Measurements from ENCODE around the gene RAB11FIP4. TPM values are rescaled to one million over a fixed set of nuclear protein-coding genes. Genes with fewer than 3 reads are reported as not detected.
"Not testable (repeated sequence)": the region's sequence is repeated elsewhere in the genome, so short reads cannot be mapped to it uniquely, and the experiment has no call there.

RAB11FIP4 gene
- total RNA-seq, 1 donor = under 0.01 TPM

DNA sequence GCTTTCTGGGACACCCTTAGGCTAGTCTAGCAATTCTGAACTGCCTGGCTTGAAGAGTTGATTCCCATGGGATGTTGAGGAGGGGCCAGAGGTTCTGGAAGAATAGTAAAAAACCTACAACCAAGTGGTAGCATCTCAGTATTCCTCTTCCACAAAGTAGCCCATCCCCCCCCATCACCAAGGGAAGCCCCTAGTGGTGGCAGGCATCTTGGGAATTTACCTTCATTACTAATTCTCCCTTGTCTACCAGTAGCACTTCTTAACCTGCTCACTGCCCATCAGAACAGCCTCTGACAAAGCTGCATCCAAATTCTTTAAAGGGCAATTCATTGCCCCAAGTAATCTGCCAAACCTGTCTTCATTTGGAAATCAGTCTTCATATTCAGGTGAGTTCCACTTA is 12.8 kb upstream of the RAB11FIP4 start:
- TF ChIP-seq, protein P1, sequence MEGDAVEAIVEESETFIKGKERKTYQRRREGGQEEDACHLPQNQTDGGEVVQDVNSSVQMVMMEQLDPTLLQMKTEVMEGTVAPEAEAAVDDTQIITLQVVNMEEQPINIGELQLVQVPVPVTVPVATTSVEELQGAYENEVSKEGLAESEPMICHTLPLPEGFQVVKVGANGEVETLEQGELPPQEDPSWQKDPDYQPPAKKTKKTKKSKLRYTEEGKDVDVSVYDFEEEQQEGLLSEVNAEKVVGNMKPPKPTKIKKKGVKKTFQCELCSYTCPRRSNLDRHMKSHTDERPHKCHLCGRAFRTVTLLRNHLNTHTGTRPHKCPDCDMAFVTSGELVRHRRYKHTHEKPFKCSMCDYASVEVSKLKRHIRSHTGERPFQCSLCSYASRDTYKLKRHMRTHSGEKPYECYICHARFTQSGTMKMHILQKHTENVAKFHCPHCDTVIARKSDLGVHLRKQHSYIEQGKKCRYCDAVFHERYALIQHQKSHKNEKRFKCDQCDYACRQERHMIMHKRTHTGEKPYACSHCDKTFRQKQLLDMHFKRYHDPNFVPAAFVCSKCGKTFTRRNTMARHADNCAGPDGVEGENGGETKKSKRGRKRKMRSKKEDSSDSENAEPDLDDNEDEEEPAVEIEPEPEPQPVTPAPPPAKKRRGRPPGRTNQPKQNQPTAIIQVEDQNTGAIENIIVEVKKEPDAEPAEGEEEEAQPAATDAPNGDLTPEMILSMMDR (IDR thresholded peaks at IDR 0.05; ENCODE audit: insufficient read depth, low read depth, low read length) = peak; percentile 5
- no peak for DNase-seq (ENCODE audit: low read depth)
- H3K4me3 ChIP-seq (ENCODE audit: low read depth, low read length) = no peak overlapping the region

DNA sequence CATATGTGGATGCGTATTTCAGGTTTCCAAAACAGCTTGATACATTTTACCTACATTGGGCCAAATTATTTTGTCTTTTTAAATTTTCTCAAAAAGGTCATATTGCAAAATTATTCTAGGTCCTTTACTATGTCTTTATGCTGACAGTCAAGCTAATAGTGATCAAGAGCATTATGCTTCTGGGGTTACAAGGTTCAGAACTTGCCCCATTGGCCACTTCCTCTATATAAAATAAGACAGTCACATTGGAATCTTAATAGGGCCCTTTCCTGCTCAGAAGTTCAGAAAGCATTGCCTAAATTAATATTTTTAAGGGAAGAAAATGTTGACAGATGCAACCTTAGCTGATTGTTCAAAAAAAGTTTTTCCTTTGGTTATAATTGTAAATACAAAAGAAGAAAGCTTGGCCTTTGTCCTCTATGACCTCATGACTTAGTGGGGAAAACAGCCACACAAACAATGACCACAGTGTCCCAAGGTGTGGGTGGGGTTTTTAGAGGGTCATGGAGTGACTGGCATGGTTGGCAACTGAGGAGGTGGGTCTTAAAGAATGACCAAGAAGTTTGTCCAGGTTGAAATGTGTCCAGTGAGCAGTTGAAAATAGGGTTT is 11.8 kb upstream of the RAB11FIP4 start:
- DNase-seq (ENCODE audit: low read depth) = no peak
- no peak overlapping the region for H3K4me3 ChIP-seq (ENCODE audit: low read depth, low read length)
- TF ChIP-seq, protein P1 (IDR thresholded peaks at IDR 0.05; ENCODE audit: insufficient read depth, low read depth, low read length) = no peak

DNA sequence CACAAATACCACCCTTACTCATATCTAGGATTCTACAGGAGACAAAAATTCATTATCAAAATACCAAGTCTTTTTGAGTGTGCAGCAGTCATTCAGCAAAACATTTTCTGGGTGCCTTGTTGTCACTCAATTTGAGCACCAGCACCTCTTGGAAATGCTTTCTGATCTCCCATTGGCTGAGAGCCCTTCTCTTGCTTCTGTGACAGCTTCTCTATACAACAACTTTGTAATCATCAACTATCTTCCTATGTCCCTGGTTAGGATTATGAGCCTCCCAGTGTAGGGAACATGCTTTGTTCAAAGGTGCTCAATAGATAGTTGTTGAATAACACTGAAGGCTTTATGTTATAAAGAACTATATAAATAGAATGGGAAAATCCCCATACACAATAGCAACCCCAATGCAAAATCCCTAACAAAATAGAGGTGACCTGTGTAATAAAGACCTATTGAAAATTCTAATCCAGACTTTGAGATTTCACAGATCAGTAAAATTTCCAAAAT is 10.3 kb upstream of the RAB11FIP4 start:
- TF ChIP-seq, protein P1 (IDR thresholded peaks at IDR 0.05; ENCODE audit: insufficient read depth, low read depth, low read length) = no peak
- DNase-seq (ENCODE audit: low read depth) = no peak
- no peak overlapping the region for H3K4me3 ChIP-seq (ENCODE audit: low read depth, low read length)

DNA sequence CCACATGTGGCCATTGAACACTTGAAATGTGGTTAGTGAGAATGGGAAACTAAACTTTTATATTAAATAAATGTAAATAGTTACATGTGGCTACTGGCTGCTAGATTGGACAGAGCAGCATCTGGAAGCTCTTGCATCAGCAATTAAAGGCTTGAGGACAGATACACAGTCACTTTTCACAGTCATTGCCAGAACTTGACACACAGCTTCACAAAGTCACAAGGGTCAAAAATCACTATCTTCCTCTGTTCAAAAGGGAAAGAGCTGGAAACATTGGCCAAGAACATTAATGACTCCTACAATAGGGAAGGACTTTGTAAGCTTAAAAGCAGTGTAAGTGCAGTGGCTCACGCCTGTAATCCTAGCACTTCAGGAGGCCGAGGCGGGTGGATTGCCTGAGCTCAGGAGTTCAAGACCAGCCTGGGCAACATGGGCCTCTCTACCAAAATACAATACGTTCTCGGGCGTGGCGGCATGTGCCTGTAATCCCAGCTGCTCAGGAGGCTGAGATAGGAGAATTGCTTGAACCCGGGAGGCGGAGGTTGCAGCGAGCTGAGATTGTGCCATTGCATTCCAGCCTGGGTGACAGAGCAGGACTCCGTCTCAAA is 8.7 kb upstream of the RAB11FIP4 start:
- H3K4me3 ChIP-seq (ENCODE audit: low read depth, low read length); DNase-seq (ENCODE audit: low read depth): not testable (repeated sequence)

DNA sequence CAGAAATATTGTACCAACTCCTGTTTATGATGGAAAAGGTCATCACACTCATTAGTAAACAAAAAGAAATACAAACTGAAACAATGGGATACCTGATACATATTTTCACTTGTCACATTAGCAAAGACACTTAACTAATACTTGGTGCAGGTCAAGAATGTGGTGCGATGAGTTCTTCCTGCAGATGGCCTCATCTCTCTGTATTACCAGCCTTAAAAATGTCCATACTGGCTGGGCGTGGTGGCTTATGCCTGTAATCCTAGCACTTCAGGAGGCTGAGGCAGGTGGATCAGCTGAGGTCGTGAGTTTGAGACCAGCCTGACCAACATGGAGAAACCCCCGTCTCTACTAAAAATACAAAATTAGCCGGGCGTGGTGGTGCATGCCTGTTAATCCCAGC is 8.0 kb upstream of the RAB11FIP4 start:
- DNase-seq (ENCODE audit: low read depth); H3K4me3 ChIP-seq (ENCODE audit: low read depth, low read length): not testable (repeated sequence)

DNA sequence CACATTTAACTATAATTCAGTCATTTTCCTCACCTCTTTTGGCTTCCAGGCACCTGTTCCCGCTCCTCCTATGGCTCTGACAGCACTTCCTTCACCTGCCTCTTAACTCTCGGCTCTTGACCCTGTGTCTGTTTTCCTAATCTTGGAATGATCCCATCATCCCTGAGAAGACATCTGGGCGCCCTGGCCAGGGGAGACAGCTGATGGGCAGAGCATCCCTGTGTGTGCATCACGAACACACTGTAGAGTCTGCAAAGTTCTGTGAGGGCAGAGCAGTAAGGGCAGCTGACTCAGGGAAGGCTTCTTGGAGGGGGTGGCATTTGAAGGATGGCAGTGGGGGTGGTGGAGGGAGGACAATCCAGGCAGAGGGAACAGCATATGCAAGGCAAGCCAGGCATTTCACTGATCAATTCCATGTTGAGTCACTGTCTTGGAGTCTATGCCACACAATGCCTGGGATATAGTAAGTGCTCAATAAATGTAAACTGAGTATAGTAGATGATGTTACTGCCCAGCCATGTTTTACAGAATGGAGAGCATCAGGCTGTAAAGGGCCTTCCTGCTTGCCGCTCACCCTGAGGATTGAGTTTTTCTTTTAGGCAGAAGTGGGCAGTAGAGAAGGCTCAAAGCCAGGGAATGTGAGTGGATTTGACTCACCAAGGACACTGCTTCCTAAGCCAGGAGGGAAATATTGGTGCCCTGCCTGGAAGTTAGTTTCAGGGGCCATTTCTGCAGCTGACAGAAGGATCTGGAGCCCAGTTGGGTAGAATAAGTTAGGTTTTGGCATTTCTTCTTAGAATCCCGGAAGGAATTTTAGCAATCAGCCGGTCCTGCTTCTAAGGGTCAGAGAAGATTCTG is 5.8 kb upstream of the RAB11FIP4 start:
- H3K4me3 ChIP-seq (ENCODE audit: low read depth, low read length) = no peak overlapping the region
- no peak for DNase-seq (ENCODE audit: low read depth)
- TF ChIP-seq, protein P1 (IDR thresholded peaks at IDR 0.05; ENCODE audit: insufficient read depth, low read depth, low read length) = no peak

DNA sequence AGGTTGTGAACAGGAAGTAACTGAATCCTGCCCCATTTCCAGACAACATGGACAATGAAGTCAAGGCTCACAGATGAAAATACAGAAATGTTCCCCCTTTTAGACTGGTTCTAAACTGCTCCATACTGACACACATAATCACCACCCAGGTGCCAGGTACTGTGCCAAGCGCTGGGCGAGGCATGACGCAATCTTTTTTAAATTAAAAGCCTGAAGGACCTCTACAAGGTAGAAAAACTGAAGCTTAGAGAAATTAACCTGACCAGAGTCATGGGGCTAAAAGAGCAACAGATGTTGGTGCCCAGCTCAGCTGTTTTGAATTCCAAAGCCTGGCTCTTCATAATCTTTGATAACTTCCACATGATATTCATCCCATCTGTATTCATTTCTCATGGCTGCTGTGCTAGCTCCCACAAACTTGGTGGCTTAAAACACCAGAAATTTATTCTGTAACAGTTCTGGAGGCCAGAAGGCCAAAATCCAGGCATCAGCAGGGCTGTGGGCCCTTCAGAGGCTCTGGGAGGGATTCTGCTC is 4.9 kb upstream of the RAB11FIP4 start:
- TF ChIP-seq, protein P1 (IDR thresholded peaks at IDR 0.05; ENCODE audit: insufficient read depth, low read depth, low read length) = no peak
- no peak overlapping the region for H3K4me3 ChIP-seq (ENCODE audit: low read depth, low read length)
- DNase-seq (ENCODE audit: low read depth) = no peak

All from fibroblast of villous mesenchyme (primary cell).